Measurements from ENCODE around the gene KRTAP4-16.
"Not testable (repeated sequence)": the region's sequence is repeated elsewhere in the genome, so short reads cannot be mapped to it uniquely, and the experiment has no call there.

KRTAP4-16 gene

GRCh38 chr17:41101586-41102259 is at the start of gene KRTAP4-16:
KRTAP4-16 (minus strand) TSS chr17:41102209; CDS start chr17:41102209, 0 bp downstream.
- FAIRE-seq, result no peak

GRCh38 chr17:41151525-41151924 is 49.5 kb upstream of the KRTAP4-16 start:
- no peak for FAIRE-seq

- FAIRE-seq, result no peak
Observed at GRCh38 chr17:41150026-41150425, 48.0 kb upstream of the KRTAP4-16 start.

GRCh38 chr17:41149652-41149985 is 47.6 kb upstream of the KRTAP4-16 start, which contains the start of gene KRTAP4-5:
KRTAP4-5 (minus strand) TSS chr17:41149825; CDS start chr17:41149767, 58 bp downstream.
- no peak for FAIRE-seq

- not testable (repeated sequence) for FAIRE-seq
Observed at GRCh38 chr17:41148971-41149651, 47.1 kb upstream of the KRTAP4-16 start.

- FAIRE-seq, result no peak
Observed at GRCh38 chr17:41147531-41148204, 45.7 kb upstream of the KRTAP4-16 start.

GRCh38 chr17:41145261-41145660 is 43.3 kb upstream of the KRTAP4-16 start:
- FAIRE-seq, result no peak

- FAIRE-seq, result no peak
Observed at GRCh38 chr17:41144846-41145245, 42.8 kb upstream of the KRTAP4-16 start.

GRCh38 chr17:41141361-41141760 is 39.4 kb upstream of the KRTAP4-16 start:
- FAIRE-seq, result no peak

- no peak for FAIRE-seq
Observed at GRCh38 chr17:41140360-41141131, 38.5 kb upstream of the KRTAP4-16 start, which contains the start of gene KRTAP4-6. KRTAP4-6 (minus strand) TSS chr17:41140544; CDS start chr17:41140487, 57 bp downstream.

- not testable (repeated sequence) for FAIRE-seq
Observed at GRCh38 chr17:41139865-41140264, 37.9 kb upstream of the KRTAP4-16 start.

GRCh38 chr17:41133880-41134735 is 32.1 kb upstream of the KRTAP4-16 start:
- FAIRE-seq, result no peak

- no peak for FAIRE-seq
Observed at GRCh38 chr17:41131979-41132378, 30.0 kb upstream of the KRTAP4-16 start.

GRCh38 chr17:41127371-41127770 is 25.4 kb upstream of the KRTAP4-16 start:
- FAIRE-seq, result no peak

- FAIRE-seq, result no peak
Observed at GRCh38 chr17:41126412-41126811, 24.4 kb upstream of the KRTAP4-16 start.

GRCh38 chr17:41125064-41125463 is 23.1 kb upstream of the KRTAP4-16 start:
- no peak for FAIRE-seq

- FAIRE-seq, result not testable (repeated sequence)
Observed at GRCh38 chr17:41123991-41124371, 22.0 kb upstream of the KRTAP4-16 start, which contains the start of gene KRTAP4-12. KRTAP4-12 (minus strand) TSS chr17:41124182; CDS start chr17:41124122, 60 bp downstream.

- not testable (repeated sequence) for FAIRE-seq
Observed at GRCh38 chr17:41123292-41123990, 21.4 kb upstream of the KRTAP4-16 start.

GRCh38 chr17:41121742-41122141 is 19.7 kb upstream of the KRTAP4-16 start:
- no peak for FAIRE-seq

- not testable (repeated sequence) for FAIRE-seq
Observed at GRCh38 chr17:41119696-41120690, 18.0 kb upstream of the KRTAP4-16 start.

Data from islet of Langerhans (tissue), 1 donor.